Glutamatergic neuron (in vitro differentiated cells): ENCODE results near the gene GJA5. TPM values are rescaled to one million over a fixed set of nuclear protein-coding genes. Genes with fewer than 3 reads are reported as not detected.

Experiments used
- DNase-seq: peaks from one replicate; pipeline ENCODE4 v3.0.0; 2022
- H3K27ac Mint-ChIP-seq: one replicate; pipeline ENCODE4 v1.8.0; 2020; ENCODE audit warnings: mild to moderate bottlenecking, mixed read lengths, inconsistent platforms; ENCODE audit not compliant: unreplicated experiment
- H3K27me3 Mint-ChIP-seq: one replicate; pipeline ENCODE4 v1.8.0; 2020; ENCODE audit warnings: mild to moderate bottlenecking, moderate library complexity, mixed read lengths, inconsistent platforms; ENCODE audit not compliant: unreplicated experiment
- H3K36me3 Mint-ChIP-seq: one replicate; pipeline ENCODE4 v1.8.0; 2020; ENCODE audit warnings: mild to moderate bottlenecking, mixed read lengths, inconsistent platforms; ENCODE audit not compliant: unreplicated experiment
- H3K4me1 Mint-ChIP-seq: one replicate; pipeline ENCODE4 v1.8.0; 2020; ENCODE audit warnings: mild to moderate bottlenecking, low read depth, mixed read lengths, inconsistent platforms; ENCODE audit not compliant: unreplicated experiment
- H3K4me3 Mint-ChIP-seq: one replicate; pipeline ENCODE4 v1.8.0; 2020; ENCODE audit warnings: mild to moderate bottlenecking, mixed read lengths, inconsistent platforms; ENCODE audit not compliant: unreplicated experiment
- H3K9me3 Mint-ChIP-seq: one replicate; pipeline ENCODE4 v1.8.0; 2020; ENCODE audit warnings: mild to moderate bottlenecking, moderate library complexity, mixed read lengths, inconsistent platforms; ENCODE audit not compliant: unreplicated experiment
- CTCF ChIP-seq: fragments of 200-600 bp; sonication (generic); IDR thresholded peaks from one replicate; pipeline ENCODE4 v1.5.0; 2021; ENCODE audit not compliant: partially characterized antibody, unreplicated experiment
- total RNA-seq: library from RNA; stranded (reverse); fragmentation: NEBNext Ultra II Directional; extraction: Animal tissue kit (Norgen Biotek cat#: 25700); gene quantifications from one replicate; pipeline ENCODE4 v1.2.1, GENCODE V29; 2021; ENCODE audit not compliant: unreplicated experiment

The GJA5 gene
- total RNA-seq, 1 donor from 2014 or later: not detected

- H3K36me3 Mint-ChIP-seq: no peaks in the 10 kb centered on the region
- H3K4me1 Mint-ChIP-seq: no peaks in the 10 kb centered on the region
- no peak for DNase-seq
- peaks cover 3% of the 10 kb centered on the region for H3K27me3 Mint-ChIP-seq
- H3K27ac Mint-ChIP-seq: no peak overlapping the region
- no peak overlapping the region for H3K4me3 Mint-ChIP-seq
- no peaks in the 10 kb centered on the region for H3K9me3 Mint-ChIP-seq
- TF ChIP-seq CTCF: no peak
Measured at GRCh38 chr1:147773215-147773715, 12.9 kb upstream of the GJA5 start.

- peaks cover 3% of the 10 kb centered on the region for H3K27me3 Mint-ChIP-seq
- H3K27ac Mint-ChIP-seq: no peak overlapping the region
- H3K4me1 Mint-ChIP-seq: no peaks in the 10 kb centered on the region
- DNase-seq: no peak
- H3K36me3 Mint-ChIP-seq: no peaks in the 10 kb centered on the region
- no peak overlapping the region for H3K4me3 Mint-ChIP-seq
- no peak for TF ChIP-seq CTCF
- H3K9me3 Mint-ChIP-seq: no peaks in the 10 kb centered on the region
Measured at GRCh38 chr1:147772570-147772969, 12.2 kb upstream of the GJA5 start.

GRCh38 chr1:147771226-147772125 is 11.1 kb upstream of the GJA5 start:
- no peak for TF ChIP-seq CTCF
- Mint-ChIP-seq H3K27me3 (peaks cover 3% of the 10 kb centered on the region), H3K27ac (no peak overlapping the region), H3K9me3 (no peaks in the 10 kb centered on the region), H3K4me1 (no peaks in the 10 kb centered on the region), H3K36me3 (no peaks in the 10 kb centered on the region), H3K4me3 (no peak overlapping the region)
- no peak for DNase-seq

GRCh38 chr1:147769106-147769505 is 8.7 kb upstream of the GJA5 start:
- H3K27me3 Mint-ChIP-seq: peaks cover 2% of the 10 kb centered on the region
- no peak overlapping the region for H3K4me3 Mint-ChIP-seq
- DNase-seq: no peak
- no peak for TF ChIP-seq CTCF
- H3K27ac Mint-ChIP-seq: no peak overlapping the region
- no peaks in the 10 kb centered on the region for H3K9me3 Mint-ChIP-seq
- H3K36me3 Mint-ChIP-seq: no peaks in the 10 kb centered on the region
- no peaks in the 10 kb centered on the region for H3K4me1 Mint-ChIP-seq

GRCh38 chr1:147768582-147768981 is 8.2 kb upstream of the GJA5 start:
- peaks cover 2% of the 10 kb centered on the region for H3K27me3 Mint-ChIP-seq
- H3K9me3 Mint-ChIP-seq: no peaks in the 10 kb centered on the region
- no peak for TF ChIP-seq CTCF
- H3K4me3 Mint-ChIP-seq: no peak overlapping the region
- DNase-seq: no peak
- no peaks in the 10 kb centered on the region for H3K36me3 Mint-ChIP-seq
- no peaks in the 10 kb centered on the region for H3K4me1 Mint-ChIP-seq
- no peak overlapping the region for H3K27ac Mint-ChIP-seq
